Right lung (tissue), 5 donors: ENCODE measurements around the gene CRADD. TPM values are rescaled to one million over a fixed set of nuclear protein-coding genes. Genes with fewer than 3 reads are reported as not detected.

Experiments
- DNase-seq, 2 donors: peaks; one replicate each; pipeline ENCODE4 v3.0.0-alpha.2; 2013
- polyA plus RNA-seq, 5 donors: library from polyadenylated mRNA; unstranded; fragments of 120-200 nt; gene quantifications; one replicate each; pipeline versions ENCODE4 v1.2.1 to v1.2.3, GENCODE V29; 2013; ENCODE audit warnings: inconsistent platforms in 1 of 5, low replicate concordance in 1 of 5; ENCODE audit not compliant: insufficient read length in 5 of 5, insufficient read depth in 1 of 5

Gene CRADD
- polyA plus RNA-seq, 5 donors, result 9.1 to 13.3 (median 10.4) TPM

- no peak for DNase-seq
Measured at GRCh38 chr12:93668919-93669418, 8.2 kb upstream of the CRADD start.

GRCh38 chr12:93669452-93669851 is 7.7 kb upstream of the CRADD start:
- DNase-seq, result no peak

- no peak for DNase-seq
Measured at GRCh38 chr12:93670104-93670503, 7.1 kb upstream of the CRADD start.

GRCh38 chr12:93671044-93671443 is 6.1 kb upstream of the CRADD start:
- no peak for DNase-seq

- no peak for DNase-seq
Measured at GRCh38 chr12:93673084-93673483, 4.1 kb upstream of the CRADD start.

GRCh38 chr12:93674386-93674785 is 2.8 kb upstream of the CRADD start:
- no peak for DNase-seq

GRCh38 chr12:93676408-93677194 is 574 bp upstream of the CRADD start:
- no peak for DNase-seq

GRCh38 chr12:93678779-93679178 is 1.6 kb downstream of the CRADD start:
- DNase-seq, result no peak

GRCh38 chr12:93679308-93679925 is 2.2 kb downstream of the CRADD start:
- DNase-seq, result no peak

- DNase-seq, result no peak
Measured at GRCh38 chr12:93680006-93680405, 2.8 kb downstream of the CRADD start.

- DNase-seq, result no peak
Measured at GRCh38 chr12:93682846-93683261, 5.7 kb downstream of the CRADD start.

- DNase-seq, result no peak
Measured at GRCh38 chr12:93683410-93683809, 6.2 kb downstream of the CRADD start.

GRCh38 chr12:93684716-93685115 is 7.5 kb downstream of the CRADD start:
- no peak for DNase-seq

GRCh38 chr12:93686572-93687356 is 9.6 kb downstream of the CRADD start:
- no peak for DNase-seq

GRCh38 chr12:93689076-93689834 is 12.1 kb downstream of the CRADD start:
- no peak for DNase-seq

GRCh38 chr12:93696462-93696861 is 19.3 kb downstream of the CRADD start:
- no peak for DNase-seq

- no peak for DNase-seq
Measured at GRCh38 chr12:93698307-93699092, 21.3 kb downstream of the CRADD start.

- DNase-seq, result no peak
Measured at GRCh38 chr12:93699271-93700145, 22.3 kb downstream of the CRADD start.

GRCh38 chr12:93702707-93703315 is 25.6 kb downstream of the CRADD start:
- no peak for DNase-seq
